Stimulated activated CD4-positive, alpha-beta T cell treated with anti-CD3 and anti-CD28 coated beads, Interleukin-2, amount 100 ng/mL, for 24 hours (primary cell): ENCODE measurements around the gene SFXN2.
"Not testable (repeated sequence)": the region's sequence is repeated elsewhere in the genome, so short reads cannot be mapped to it uniquely, and the experiment has no call there.

Source experiments
- DNase-seq, 2 donors: peaks; one replicate each; pipeline ENCODE4 v3.0.0-alpha.2; 2020

SFXN2 gene

DNA sequence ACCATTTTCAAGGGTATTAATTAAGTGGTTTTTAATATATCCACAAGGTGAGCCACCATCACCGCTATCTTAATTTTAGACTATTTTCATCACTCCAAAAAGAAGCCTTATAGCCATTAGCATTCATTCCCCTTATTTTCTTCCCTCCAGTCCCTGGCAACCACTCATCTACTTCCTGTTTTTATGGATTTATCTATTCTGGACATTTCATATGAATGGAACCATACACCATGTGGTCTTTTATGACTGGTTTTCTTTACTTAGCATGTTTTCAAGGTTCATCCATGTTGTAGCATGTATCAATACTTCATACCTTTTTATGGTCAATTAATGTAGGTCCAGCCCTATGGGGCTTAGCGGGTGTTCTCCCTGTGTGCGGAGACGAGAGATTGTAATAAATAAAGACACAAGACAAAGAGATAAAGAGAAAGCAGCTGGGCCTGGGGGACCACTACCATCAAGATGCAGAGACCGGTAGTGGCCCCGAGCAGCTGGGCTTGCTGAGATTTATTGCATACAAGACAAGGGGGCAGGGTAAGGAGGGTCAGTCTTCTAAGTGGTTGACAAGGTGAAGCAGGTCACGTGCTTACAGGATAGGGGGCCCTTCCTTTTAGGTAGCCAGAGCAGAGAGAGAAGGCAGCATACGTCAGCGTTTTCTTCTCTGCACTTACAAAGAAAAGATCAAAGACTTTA lies 44.0 kb downstream of the SFXN2 start:
- no peak for DNase-seq

DNA sequence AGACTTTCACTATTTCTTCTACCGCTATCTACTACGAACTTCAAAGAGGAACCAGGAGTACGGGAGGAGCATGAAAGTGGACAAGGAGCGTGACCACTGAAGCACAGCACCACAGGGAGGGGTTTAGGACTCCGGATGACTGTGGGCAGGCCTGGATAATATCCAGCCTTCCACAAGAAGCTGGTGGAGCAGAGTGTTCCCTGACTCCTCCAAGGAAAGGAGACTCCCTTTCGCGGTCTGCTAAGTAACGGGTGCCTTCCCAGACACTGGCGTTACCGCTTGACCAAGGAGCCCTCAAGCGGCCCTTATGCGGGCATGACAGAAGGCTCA lies 44.5 kb downstream of the SFXN2 start:
- not testable (repeated sequence) for DNase-seq

DNA sequence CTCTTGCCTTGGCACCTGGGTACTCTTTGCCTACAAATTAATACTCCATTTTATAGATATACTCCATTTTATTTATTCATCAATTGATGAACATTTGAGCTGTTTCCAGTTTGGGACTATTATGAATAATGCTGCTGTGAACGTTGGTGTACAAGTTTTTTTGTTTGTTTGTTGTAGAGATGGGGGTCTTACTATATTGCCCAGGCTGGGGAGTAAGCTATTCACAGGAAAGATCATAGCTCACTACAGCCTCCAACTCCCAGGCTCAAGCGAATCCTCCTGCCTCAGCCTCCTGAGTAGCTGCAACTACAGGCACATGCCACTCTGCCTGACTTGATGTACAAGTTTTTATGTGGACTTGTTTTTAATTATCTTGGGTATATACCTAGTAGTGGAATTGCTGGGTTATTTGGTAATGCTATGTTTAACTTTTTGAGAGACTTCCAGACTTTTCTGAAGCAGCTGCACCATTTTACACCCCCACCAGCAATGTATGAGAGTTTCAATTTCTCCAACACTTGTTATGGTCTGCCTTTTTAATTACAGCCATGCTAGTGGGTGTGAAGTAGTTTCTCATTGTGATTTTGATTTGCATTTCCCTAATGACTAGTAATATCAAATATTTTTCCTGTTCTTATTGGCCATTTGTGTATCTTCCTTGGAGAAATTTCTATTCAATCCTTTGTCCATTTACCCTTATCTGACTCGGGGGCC lies 45.2 kb downstream of the SFXN2 start:
- DNase-seq = no peak

DNA sequence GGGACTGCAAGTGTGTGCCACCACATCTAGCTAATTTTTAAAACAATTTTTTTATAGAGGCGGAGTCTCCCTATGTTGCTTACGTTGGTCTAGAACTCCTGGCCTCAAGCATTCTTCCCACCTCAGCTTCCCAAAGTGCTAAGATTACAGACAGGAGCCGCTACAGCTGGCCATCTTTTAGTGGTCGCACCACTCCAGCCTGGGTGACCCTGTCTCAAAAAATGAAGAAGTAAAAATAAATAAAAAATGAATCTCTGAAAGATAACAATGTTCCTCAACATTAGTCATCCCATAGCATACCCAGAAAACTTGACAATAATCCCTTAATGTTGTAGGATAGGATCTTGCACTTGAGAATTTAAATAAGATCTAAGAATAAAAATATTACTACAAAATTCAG lies 47.5 kb downstream of the SFXN2 start:
- no peak for DNase-seq

DNA sequence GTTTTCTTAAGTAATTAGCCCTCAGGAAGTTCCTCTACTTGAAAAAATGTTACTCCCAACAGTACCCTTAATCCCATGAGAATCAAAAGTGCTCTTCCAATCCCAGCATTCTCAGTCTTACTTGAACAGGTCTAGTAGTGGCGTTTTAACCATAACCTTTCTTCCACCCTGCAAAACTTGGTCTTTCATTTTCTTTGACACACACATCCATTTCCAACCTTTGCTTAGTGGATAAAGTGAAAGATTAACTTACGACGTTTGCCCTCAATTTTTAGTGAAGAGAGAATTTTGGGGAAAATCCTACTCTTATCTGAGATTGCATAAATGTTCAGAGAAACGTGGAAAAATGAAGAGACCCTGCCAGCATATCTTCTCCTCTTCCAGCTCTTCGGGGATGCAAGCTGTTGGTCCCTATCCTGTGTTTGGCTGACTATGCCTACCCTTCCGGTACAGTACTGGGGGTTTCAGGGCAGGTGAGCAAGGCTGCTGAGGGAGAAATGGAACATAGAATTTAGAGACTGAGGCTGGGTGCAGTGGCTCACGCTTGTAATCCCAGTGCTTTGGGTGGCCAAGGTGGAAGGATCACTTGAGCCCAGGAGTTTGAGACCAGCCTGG lies 48.1 kb downstream of the SFXN2 start:
- no peak for DNase-seq

DNA sequence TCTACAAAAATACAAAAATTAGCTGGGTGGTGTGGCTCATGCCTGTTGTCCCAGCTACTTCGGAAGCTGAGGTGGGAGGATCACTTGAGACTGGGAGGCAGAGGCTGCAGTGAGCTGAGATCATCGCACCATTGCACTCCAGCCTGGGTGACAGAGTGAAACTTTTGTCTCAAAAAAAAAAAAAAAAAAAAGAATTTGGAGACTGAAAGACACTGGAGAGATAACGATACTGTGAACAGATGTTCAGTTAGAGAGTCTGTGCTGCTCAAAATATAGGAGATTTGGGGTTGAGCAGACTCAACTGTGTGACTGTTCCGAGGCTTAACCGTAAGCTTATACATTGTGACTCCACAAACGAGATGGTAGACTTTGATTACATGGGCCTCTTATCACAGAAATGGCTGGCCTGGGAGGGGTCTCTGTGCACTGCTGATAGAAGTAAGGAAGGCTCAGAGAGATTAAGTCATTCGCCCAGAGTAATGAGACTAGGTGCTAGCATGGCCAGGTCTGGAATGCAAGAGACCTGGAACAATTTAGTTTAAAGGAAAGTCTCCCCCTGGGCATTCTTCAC lies 48.7 kb downstream of the SFXN2 start:
- DNase-seq = no peak

DNA sequence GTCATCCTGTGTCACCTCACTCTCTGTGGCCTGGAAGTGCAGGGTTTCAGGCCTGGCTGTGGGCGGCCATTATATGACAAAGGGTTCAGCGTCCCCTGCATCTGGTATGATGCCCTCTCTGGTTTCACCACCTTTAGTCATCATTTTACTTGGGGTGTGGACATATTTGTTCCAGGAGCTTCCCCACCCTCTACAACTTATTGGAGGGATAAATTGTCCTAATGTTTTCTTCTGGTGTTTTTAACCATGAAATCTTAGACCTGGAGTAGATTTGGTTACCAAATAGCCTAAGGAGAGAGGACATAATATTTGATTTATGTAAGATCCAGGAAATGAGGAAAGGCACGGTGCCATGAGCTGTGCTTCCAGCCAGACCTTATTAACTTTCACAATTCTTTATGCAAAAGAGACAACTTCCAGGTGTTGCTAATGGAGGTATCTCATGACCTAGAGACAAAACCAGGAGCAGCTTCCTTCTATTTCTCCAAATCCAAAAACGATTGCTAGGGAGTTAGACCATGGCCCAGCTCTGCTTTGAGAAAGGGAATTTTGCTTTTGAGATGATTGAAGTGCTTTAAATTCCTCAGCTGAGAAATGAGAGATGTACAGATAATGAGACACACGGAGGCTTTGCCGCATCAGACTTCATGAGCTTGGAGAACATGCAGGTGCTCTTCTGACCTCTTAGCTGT lies 50.2 kb downstream of the SFXN2 start:
- no peak for DNase-seq

DNA sequence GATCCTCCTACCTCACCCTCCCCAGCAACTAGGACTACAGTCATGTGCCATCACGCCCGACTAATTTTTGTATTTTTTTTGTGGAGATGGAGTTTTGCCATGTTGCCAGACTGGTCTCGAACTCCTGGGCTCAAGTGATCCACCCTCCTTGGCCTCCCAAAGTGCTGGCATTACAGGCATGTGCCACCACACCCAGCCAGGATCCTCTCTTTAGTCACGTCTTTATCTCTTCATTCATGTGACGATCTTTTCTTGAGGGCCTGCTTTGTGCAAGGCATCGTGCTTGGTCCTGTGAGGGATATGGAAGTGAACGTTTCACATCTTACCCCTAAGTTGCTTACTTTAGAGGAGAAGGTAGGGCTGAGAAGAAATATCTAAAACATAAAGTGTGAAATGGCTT lies 50.9 kb downstream of the SFXN2 start:
- DNase-seq = no peak

DNA sequence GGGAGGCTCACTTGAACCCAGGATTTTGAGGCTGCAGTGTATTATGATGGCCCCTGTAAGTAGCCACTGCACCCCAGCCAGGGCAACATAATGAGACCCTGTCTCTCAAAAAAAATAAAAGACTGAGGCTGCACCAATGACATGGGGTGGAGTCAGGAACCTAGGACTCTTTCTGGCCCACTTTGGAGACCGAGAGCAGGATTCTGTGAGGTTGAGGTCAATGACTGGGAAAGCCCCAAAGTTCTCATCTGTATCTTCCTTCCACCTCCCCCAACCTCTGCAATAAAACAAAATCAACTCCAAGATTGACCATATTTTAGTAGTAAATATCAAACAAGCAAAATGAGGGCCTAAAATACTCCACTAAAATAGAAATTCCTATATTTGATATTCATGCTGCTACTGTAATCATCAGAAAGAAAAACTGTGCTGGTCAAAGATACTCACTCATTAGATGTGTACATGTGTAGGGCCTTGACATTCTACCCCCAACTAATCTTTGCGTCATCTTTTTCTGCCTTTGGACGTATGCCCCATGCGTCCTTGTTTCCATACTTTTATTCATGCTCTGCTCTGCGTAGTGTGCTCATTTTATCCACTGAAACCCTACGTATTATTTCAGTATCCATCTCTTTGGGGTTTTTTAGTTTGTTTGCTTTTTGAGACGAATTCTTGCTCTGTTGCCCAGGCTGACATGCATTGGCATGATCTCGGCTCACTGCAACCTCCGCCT lies 53.2 kb downstream of the SFXN2 start:
- no peak for DNase-seq

DNA sequence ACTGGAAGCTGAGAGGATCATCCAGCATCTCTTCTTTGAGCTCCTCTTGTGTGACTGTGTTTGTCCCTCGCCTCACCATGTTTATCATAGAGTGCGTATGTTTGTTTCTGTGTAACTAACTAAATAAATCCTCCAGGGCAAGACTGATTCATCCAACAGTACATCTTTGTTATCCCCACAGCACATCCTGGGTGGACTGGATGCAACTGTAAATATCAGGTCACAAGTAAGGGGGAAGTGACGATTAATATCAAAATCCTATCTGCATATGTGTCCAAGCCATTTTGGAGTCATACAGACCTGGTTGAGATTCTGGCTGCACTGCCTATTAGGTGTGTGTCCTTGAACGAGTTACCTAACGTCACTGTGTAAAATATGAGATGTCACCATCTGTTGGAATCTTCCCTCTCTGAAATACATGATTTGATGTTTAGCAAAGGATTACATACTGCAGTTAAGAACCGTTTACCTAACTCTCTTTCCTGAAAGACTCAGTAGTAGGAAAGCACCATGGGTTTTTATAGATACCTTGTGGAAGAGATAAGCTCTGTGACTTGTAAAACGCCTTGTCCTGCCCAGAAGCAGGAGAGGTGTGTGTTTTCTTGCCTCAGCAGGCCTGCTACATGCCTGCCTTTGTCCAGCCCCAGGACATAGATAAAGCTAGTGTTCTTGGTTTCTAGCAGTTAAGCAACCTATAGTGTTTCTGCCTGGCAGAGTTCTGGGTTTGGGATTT lies 55.1 kb downstream of the SFXN2 start:
- DNase-seq = no peak

DNA sequence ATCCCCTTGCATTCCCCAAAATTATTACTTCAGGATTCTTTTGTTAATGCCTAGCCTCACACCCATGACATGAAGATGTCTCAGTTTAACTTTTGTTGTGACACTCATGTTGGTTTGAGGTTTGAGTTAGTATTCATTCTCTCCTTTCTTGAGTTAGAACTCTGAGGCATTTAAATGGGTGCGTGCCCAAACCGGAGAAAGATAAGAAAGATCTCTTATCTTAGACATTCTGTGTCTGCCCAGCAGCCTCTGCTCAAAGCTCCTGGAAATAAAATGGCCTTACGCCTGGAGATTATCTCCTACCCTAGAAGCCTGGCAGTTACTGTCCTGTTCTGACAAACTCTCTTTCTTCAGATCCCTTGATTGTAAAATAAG lies 55.7 kb downstream of the SFXN2 start:
- no peak for DNase-seq

DNA sequence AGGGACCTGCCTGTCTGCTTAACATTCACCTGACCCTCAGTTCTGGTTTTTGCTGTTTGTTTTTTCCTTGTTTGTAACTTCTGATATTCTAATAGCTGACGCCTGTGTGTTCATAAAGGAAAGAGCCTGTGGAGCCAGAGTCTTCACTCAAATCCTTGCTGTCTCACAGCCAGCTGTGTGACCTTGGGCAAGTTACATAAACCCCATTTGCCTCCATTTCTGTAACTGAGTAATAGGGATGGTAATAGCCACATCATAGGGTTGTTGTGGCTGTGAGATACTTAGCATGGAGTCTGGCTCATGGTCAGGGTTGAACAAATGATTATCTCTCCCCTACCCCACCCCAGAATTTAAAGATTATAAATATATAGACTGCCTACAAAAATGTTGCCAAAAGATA lies 56.4 kb downstream of the SFXN2 start:
- no peak for DNase-seq

DNA sequence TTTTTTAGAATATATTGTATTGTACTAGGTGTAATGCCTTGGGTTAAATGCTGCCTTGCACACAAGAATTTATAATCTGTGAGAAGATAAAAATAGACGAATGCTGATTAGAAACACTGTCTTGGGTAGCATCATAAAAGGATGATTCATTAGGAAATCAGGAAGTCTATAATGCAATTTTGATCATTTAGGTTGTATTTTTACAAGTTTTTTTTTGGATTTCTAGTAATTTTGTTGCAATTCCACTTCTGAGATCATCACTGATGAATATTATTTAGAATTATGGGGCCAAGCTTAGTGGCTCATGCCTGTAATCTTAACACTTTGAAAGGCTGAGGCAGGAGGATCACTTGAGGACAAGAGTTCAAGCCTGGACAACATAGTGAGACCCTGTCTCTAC lies 58.9 kb downstream of the SFXN2 start:
- DNase-seq = no peak

DNA sequence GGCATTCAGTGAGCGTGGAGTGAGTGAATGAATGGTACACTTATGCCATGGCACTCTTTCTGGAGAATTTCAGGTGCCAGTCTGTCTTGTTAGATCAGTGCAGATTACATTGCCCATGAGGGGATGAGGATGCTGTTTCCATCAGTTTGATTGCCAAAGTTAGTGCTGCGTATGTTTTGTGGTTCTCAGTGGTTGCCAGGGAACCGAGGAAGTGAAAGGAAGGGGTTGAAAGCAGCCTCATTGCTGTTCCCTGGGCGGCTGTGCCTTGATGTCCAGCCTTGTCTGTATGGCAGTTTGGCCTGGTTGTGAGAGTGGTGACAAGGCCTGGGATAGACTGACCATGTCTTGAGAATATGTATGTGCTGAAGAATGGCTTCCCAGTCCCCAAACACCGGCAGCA lies 59.5 kb downstream of the SFXN2 start:
- peak in 1 of 2 donors; percentile 11 for DNase-seq

DNA sequence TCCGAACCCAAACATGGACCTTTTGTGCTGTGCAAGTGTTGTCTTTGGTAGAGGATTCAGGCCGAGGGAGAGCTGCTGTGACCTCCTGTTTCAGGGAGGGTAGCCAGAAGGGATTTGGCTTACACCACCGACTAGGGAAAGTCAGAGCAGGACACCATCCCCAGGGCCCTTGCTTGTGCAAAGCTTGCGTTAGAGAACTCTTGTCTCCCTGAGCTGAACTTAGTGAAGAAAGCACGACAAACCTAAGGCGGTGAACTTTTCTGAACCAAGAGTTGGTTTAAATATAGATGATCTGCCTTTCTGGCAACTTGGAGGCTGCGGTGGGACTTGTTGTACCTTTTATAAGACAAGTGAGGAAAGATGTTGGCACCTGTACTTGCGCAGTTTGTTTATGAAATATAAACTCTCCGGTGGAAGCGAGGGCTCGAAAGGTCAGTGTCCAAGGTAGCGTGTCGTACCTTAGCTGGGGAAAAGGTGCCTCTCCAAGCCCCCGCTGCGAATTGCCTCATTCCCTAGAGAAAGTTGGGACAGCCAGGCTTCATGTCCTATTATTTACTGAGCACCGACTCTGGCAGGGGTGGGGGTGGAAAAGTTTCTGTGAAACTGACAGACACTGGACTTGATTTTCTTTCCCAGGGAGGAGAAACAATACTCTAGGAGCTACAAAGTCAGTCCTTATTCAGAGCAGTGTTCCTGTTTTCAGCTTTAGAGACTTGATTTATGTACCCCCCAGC lies 60.9 kb downstream of the SFXN2 start:
- no peak for DNase-seq

DNA sequence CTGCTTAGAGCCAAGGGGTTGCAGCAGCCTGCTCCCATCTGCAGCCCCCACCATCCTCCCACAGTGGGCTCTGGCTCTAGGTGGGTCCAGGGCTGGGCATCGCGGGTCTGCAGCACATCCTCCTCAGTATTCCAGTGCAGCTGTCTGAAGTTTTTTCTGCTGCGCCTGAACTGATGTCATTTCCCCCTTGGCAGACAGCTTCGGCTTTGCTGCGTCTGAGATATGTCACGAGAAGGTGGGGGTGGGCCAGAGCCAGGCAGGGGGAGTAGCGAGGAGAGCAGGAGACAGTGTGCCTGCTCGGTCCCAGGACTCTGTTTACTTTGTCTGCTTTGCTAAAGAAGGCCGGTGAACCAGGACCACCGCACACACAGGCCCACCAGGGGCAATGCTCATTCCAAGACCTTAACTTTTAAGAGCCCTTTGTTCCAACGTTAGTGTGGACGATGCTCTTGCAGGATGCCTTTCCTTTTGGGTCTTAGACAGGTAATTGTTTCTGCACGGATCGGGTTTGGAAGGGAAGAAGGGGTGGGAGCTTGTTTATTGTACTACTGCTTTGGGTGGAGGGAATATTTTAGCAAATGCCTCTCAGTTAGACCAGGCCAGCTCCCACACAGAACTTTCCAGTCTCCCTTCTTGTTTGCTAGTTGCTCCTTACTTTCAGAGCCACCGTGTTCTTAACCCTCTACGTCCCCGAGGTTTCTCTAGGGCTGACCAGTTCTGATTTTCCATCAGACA lies 61.7 kb downstream of the SFXN2 start:
- DNase-seq = peak; percentile 19 to 21

DNA sequence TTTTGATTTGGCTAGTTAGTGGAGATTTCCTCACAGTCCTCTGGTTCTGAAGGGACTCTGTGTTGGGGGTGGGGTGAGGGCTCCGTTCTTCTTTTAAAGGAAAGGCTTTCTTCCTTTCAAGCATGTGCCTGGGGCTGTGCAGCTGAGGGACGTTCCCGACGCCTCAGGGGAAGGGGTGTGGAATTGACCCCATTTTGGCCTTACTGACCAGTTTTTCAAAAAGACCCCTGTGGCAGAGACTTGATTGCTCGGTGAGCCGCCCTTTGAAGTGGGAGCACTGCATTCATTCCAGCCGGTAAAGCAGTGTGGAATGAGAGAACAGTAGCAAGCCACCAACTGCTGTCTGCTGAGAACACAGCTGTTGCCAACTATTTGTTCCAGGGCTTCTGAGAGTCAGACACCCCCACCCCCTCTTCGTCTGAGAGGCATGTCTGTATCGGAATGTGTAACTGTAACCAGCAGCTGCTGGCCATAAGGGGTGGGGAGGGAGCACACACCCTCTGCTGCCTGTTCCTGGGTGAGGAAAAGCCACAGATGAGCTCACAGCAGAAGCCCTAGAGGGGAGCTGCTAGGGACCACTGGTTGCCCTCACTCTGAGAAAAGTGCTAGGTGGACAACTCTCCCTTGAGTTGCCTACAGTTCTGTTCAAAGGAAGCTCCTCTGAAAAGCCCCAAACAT lies 62.5 kb downstream of the SFXN2 start:
- DNase-seq = peak in 1 of 2 donors; percentile 12

DNA sequence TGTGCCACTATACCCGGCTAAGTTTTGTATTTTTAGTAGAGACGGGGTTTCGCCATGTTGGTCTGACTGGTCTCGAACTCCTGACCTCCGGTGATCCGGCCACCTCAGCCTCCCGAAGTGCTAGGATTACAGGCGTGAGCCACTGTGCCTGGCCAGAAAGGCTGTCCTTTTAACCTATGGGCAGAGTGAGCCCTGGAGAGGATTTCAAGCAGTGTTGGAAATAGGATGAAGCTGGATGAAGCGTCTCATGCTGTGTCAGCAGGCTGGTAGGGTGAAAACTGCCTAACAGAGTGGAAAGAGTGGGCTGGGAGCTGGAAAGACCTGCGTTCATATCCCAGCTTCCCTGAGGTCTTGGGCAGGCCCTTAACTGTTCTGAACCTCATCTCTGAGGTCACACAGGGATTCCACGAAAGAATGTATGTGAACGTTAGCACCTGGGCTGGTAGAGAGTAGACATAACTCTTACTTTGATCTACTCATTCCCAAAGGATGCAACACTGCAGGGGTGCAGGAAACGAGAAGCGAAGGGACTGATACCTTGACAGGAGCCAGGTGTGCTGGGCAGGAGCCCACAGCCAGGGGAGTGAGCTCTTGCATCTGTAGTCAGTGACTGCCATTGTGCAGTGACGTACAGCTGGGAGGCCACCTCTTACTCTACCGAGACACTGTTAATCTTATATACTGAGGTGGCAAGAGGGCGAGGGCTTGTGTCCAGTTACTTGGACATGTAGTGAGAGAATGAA lies 63.4 kb downstream of the SFXN2 start:
- no peak for DNase-seq

DNA sequence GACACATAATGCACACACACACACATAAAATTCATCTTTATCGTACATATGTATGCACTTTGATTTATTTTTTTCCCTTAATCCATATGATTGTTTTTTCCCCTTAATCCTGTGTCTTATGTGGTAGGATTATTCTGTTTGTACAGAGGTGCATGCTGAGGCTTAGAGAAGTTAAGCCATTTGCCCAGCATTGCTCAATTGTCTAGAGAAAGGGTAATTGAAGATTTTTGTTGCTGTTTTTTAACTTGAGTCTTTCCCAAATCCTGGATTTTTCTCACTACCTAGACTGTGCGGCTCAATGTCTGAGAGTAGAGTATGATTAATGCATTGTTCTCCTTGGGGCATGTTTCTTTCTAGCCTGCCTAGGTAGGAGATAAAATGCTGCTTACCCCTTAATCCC lies 64.3 kb downstream of the SFXN2 start:
- DNase-seq = no peak
